ENCODE results near the gene RNPEP. TPM values are rescaled to one million over a fixed set of nuclear protein-coding genes. Genes with fewer than 3 reads are reported as not detected.
"Not testable (repeated sequence)": the region's sequence is repeated elsewhere in the genome, so short reads cannot be mapped to it uniquely, and the experiment has no call there.

Gene RNPEP
- total RNA-seq, 1 experiment from 2014 or later = 99.8 TPM

GRCh38 chr1:201939148-201939547, 43.3 kb upstream of the RNPEP start:
- H3K27ac ChIP-seq (ENCODE audit: low read length) = no peak overlapping the region
- ChIA-PET POLR2A (interaction anchor here (0.7 kb wide), 1 partner anchor 198 kb away, joined by 5 read pairs; no protein-coding TSS in a partner anchor), CTCF (no interaction called here)
- in situ Hi-C loops (cut with HindIII; ENCODE audit: low pct_unique_long_range_greater_than_20kb, low sequenced_read_pairs) (no loop called here), intact Hi-C loops (cut with micrococcal nuclease; ENCODE audit: unreplicated experiment) (no loop called here)
- DNase-seq (ENCODE audit: low read depth, low spot score) (no peak), ATAC-seq (no peak)
- H3K9me3 ChIP-seq (ENCODE audit: control insufficient read depth, insufficient read depth, low read depth, low read length) = no peaks in the 10 kb centered on the region
- TF ChIP-seq, protein P1, sequence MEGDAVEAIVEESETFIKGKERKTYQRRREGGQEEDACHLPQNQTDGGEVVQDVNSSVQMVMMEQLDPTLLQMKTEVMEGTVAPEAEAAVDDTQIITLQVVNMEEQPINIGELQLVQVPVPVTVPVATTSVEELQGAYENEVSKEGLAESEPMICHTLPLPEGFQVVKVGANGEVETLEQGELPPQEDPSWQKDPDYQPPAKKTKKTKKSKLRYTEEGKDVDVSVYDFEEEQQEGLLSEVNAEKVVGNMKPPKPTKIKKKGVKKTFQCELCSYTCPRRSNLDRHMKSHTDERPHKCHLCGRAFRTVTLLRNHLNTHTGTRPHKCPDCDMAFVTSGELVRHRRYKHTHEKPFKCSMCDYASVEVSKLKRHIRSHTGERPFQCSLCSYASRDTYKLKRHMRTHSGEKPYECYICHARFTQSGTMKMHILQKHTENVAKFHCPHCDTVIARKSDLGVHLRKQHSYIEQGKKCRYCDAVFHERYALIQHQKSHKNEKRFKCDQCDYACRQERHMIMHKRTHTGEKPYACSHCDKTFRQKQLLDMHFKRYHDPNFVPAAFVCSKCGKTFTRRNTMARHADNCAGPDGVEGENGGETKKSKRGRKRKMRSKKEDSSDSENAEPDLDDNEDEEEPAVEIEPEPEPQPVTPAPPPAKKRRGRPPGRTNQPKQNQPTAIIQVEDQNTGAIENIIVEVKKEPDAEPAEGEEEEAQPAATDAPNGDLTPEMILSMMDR (IDR thresholded peaks at IDR 0.05) = no peak
- TF ChIP-seq SIN3A (IDR thresholded peaks at IDR 0.05; ENCODE audit: borderline replicate concordance, insufficient read depth, low read depth, low read length) (no peak), REST (IDR thresholded peaks at IDR 0.05; ENCODE audit: insufficient read depth in 1 of 2, low read depth in 2 of 2, low read length in 1 of 2) (no peak), TCF7L2 (IDR thresholded peaks at IDR 0.05; ENCODE audit: low read depth, low read length) (no peak), POLR2AphosphoS5 (IDR thresholded peaks at IDR 0.05; ENCODE audit: low read depth, low read length) (no peak)
- H3K4me1 ChIP-seq (ENCODE audit: control insufficient read depth, insufficient read depth, low read length) = no peaks in the 10 kb centered on the region
- no TSS peak for BruUV-seq (replicated peaks)
- H3K27me3 ChIP-seq (ENCODE audit: control insufficient read depth, insufficient read depth, low read length) = peaks cover 2% of the 10 kb centered on the region; the same call in 1 of the 2 replicates
- no peaks in the 10 kb centered on the region for H3K36me3 ChIP-seq (ENCODE audit: control insufficient read depth, insufficient read depth, low read length)
- H3K4me3 ChIP-seq (ENCODE audit: low read depth in 2 of 2, low read length in 2 of 2) = no peak overlapping the region

DNA sequence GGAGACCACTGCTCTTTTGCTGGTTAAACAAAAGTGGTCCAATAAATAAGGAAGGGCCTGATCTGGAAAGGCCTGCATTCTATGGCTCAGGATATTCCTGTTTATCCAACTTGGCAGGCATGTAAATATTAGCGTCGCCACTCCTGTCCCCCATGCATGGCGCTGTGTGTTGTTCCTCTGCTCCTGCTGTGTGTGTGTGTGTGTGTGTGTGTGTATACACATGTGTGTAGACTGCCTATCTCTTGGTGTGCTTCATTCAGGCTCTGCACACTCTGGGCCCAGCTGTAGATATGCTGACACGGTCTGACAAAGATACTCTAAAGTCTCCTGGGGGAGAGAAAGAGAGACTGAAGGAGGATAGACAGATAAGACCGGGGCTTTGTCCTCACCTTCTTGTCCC, 42.9 kb upstream of the RNPEP start:
- ATAC-seq (no peak), DNase-seq (ENCODE audit: low read depth, low spot score) (no peak)
- BruUV-seq (replicated peaks) = no TSS peak
- Histone ChIP-seq H3K4me1 (ENCODE audit: control insufficient read depth, insufficient read depth, low read length) (no peaks in the 10 kb centered on the region), H3K9me3 (ENCODE audit: control insufficient read depth, insufficient read depth, low read depth, low read length) (no peaks in the 10 kb centered on the region), H3K36me3 (ENCODE audit: control insufficient read depth, insufficient read depth, low read length) (no peaks in the 10 kb centered on the region), H3K27ac (ENCODE audit: low read length) (no peak overlapping the region), H3K27me3 (ENCODE audit: control insufficient read depth, insufficient read depth, low read length) (peaks cover 2% of the 10 kb centered on the region; the same call in 1 of the 2 replicates), H3K4me3 (ENCODE audit: low read depth in 2 of 2, low read length in 2 of 2) (no peak overlapping the region)
- ChIA-PET CTCF (interaction anchor here (0.6 kb wide), 2 partner anchors 15 to 26 kb away, joined by 6 to 10 read pairs; no protein-coding TSS in a partner anchor), POLR2A (interaction anchor here (0.7 kb wide), 2 partner anchors 13 to 197 kb away, joined by 5 to 6 read pairs; no protein-coding TSS in a partner anchor)
- in situ Hi-C loops (cut with HindIII; ENCODE audit: low pct_unique_long_range_greater_than_20kb, low sequenced_read_pairs) = no loop called here
- intact Hi-C loops (cut with micrococcal nuclease; ENCODE audit: unreplicated experiment) = no loop called here
- TF ChIP-seq TCF7L2 (IDR thresholded peaks at IDR 0.05; ENCODE audit: low read depth, low read length) (no peak), SIN3A (IDR thresholded peaks at IDR 0.05; ENCODE audit: borderline replicate concordance, insufficient read depth, low read depth, low read length) (no peak), POLR2AphosphoS5 (IDR thresholded peaks at IDR 0.05; ENCODE audit: low read depth, low read length) (no peak), REST (IDR thresholded peaks at IDR 0.05; ENCODE audit: insufficient read depth in 1 of 2, low read depth in 2 of 2, low read length in 1 of 2) (no peak)
- TF ChIP-seq, protein P1 (IDR thresholded peaks at IDR 0.05) = no peak

DNA sequence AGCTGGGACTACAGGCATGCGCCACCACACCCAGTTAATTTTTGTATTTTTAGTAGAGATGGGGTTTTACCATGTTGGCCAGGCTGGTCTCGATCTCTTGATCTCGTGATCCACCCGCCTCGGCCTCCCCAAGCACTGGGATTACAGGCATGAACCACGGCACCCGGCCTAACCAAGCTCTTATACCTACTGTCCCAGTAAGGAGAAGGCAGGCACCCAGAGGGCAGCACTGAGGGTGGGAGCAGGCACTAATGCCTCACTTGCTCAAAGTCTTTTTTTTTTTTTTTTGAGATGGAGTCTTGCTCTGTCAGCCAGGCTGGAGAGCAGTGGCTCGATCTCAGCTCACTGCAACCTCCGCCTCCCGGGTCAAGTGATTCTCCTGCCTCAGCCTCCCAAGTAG, 42.1 kb upstream of the RNPEP start:
- CTCF ChIA-PET = interaction anchor here (0.6 kb wide), 1 partner anchor 24 kb away, joined by 4 read pairs; no protein-coding TSS in a partner anchor

More for the DNA sequence above, 42.1 kb upstream of the RNPEP start:
- ATAC-seq; BruUV-seq (replicated peaks); in situ Hi-C loops (cut with HindIII; ENCODE audit: low pct_unique_long_range_greater_than_20kb, low sequenced_read_pairs); DNase-seq (ENCODE audit: low read depth, low spot score); H3K9me3 ChIP-seq (ENCODE audit: control insufficient read depth, insufficient read depth, low read depth, low read length); H3K27me3 ChIP-seq (ENCODE audit: control insufficient read depth, insufficient read depth, low read length); H3K4me1 ChIP-seq (ENCODE audit: control insufficient read depth, insufficient read depth, low read length); H3K36me3 ChIP-seq (ENCODE audit: control insufficient read depth, insufficient read depth, low read length); H3K4me3 ChIP-seq (ENCODE audit: low read depth in 2 of 2, low read length in 2 of 2); H3K27ac ChIP-seq (ENCODE audit: low read length); intact Hi-C loops (cut with micrococcal nuclease; ENCODE audit: unreplicated experiment): not testable (repeated sequence)
- POLR2A ChIA-PET = interaction anchor here (0.7 kb wide), 1 partner anchor 14 kb away, joined by 6 read pairs; no protein-coding TSS in a partner anchor

Data from Panc1 (cell line).